ENCODE measurements around the gene EYS.

EYS gene

GRCh38 chr6:64926051-64926450, 781.0 kb downstream of the EYS start:
- no peak for DNase-seq

GRCh38 chr6:64920257-64920656, 786.8 kb downstream of the EYS start:
- DNase-seq: no peak

GRCh38 chr6:64914124-64914523, 792.9 kb downstream of the EYS start:
- no peak for DNase-seq

- DNase-seq: no peak
Measured at GRCh38 chr6:64912966-64913365, 794.1 kb downstream of the EYS start.

- DNase-seq: no peak
Measured at GRCh38 chr6:64908104-64908503, 798.9 kb downstream of the EYS start.

GRCh38 chr6:64904616-64905015, 802.4 kb downstream of the EYS start:
- no peak for DNase-seq

GRCh38 chr6:64902596-64902995, 804.4 kb downstream of the EYS start:
- DNase-seq: no peak

- no peak for DNase-seq
Measured at GRCh38 chr6:64896939-64897338, 810.1 kb downstream of the EYS start.

GRCh38 chr6:64895945-64896344, 811.1 kb downstream of the EYS start:
- DNase-seq: no peak

- DNase-seq: no peak
Measured at GRCh38 chr6:64890609-64891008, 816.4 kb downstream of the EYS start.

- no peak for DNase-seq
Measured at GRCh38 chr6:64889144-64889543, 817.9 kb downstream of the EYS start.

- DNase-seq: no peak
Measured at GRCh38 chr6:64874776-64875175, 832.2 kb downstream of the EYS start.

- DNase-seq: no peak
Measured at GRCh38 chr6:64872633-64873032, 834.4 kb downstream of the EYS start.

- DNase-seq: no peak
Measured at GRCh38 chr6:64861039-64861651, 845.9 kb downstream of the EYS start.

- no peak for DNase-seq
Measured at GRCh38 chr6:64860203-64860602, 846.8 kb downstream of the EYS start.

- DNase-seq: no peak
Measured at GRCh38 chr6:64850121-64850520, 856.9 kb downstream of the EYS start.

GRCh38 chr6:64848467-64848866, 858.6 kb downstream of the EYS start:
- no peak for DNase-seq

- no peak for DNase-seq
Measured at GRCh38 chr6:64847396-64847795, 859.6 kb downstream of the EYS start.

- DNase-seq: peak; percentile 15
Measured at GRCh38 chr6:64838726-64839125, 868.3 kb downstream of the EYS start.

GRCh38 chr6:64831680-64832079, 875.3 kb downstream of the EYS start:
- DNase-seq: no peak

- peak; percentile 39 for DNase-seq
Measured at GRCh38 chr6:64817525-64817924, 889.5 kb downstream of the EYS start.

GRCh38 chr6:64815718-64816117, 891.3 kb downstream of the EYS start:
- no peak for DNase-seq

GRCh38 chr6:64812138-64812537, 894.9 kb downstream of the EYS start:
- DNase-seq: no peak

- DNase-seq: no peak
Measured at GRCh38 chr6:64811119-64811518, 895.9 kb downstream of the EYS start.

GRCh38 chr6:64807785-64808184, 899.2 kb downstream of the EYS start:
- no peak for DNase-seq
